B cell (primary cell): ENCODE data around the gene VIL1. TPM values are rescaled to one million over a fixed set of nuclear protein-coding genes. Genes with fewer than 3 reads are reported as not detected.

Experiments used
- ATAC-seq: fragments of 200-7000 bp; cut with Tn5 transposase; one replicate; pipeline ENCODE4 v1.10.0; 2021; ENCODE audit warnings: low read depth, mild to moderate bottlenecking, moderate number of reproducible peaks, moderate library complexity
- CTCF ChIA-PET: fragments of 350-600 bp; sonication (Branson Sonifier 250); formaldehyde crosslinking; loops from one replicate; lab custom pipeline; 2021; ENCODE audit warnings: antibody characterized with exemption, inconsistent platforms; lab: Charles Lee
- POLR2A ChIA-PET: fragments of 350-600 bp; sonication (Branson Sonifier 250); formaldehyde crosslinking; loops from one replicate; lab custom pipeline; 2021; ENCODE audit warnings: antibody characterized with exemption; lab: Charles Lee
- DNase-seq: peaks from one replicate; pipeline ENCODE4 v3.0.0; 2013
- H2AFZ ChIP-seq: 2 replicates; pipeline ENCODE4 v1.6.1; 2012; ENCODE audit warnings: mild to moderate bottlenecking, low read depth, low read length; ENCODE audit not compliant: insufficient read depth, poor library complexity, severe bottlenecking
- H3K27ac ChIP-seq, 2 donors: 1 replicate in 1 of 2; 2 replicates in 1 of 2; pipeline ENCODE4 v1.5.1; 2012 to 2013; ENCODE audit warnings: low read length in 2 of 2, mild to moderate bottlenecking in 2 of 2, moderate library complexity in 1 of 2
- H3K27me3 ChIP-seq, 4 experiments: fragments of 200-600 bp in 1 of 4; sonication (generic) in 1 of 4; replicated peaks in 1 of 4; 1 replicate in 2 of 4; 2 replicates in 2 of 4; pipeline versions ENCODE4 v1.6.1 to v1.7.0; 2013 to 2016; ENCODE audit warnings: low read length in 3 of 4, mild to moderate bottlenecking in 2 of 4, mixed read lengths in 1 of 4, moderate library complexity in 1 of 4; ENCODE audit not compliant: insufficient read depth in 4 of 4, control insufficient read depth in 3 of 4; ENCODE audit errors: control extremely low read depth in 1 of 4
- H3K36me3 ChIP-seq, 2 experiments: replicated peaks in 1 of 2; 1 replicate in 1 of 2; 2 replicates in 1 of 2; pipeline versions ENCODE4 v1.6.1 to v1.7.1; 2013; ENCODE audit warnings: low read length in 1 of 2; ENCODE audit not compliant: insufficient read depth in 2 of 2, control insufficient read depth in 1 of 2; ENCODE audit errors: control extremely low read depth in 1 of 2, extremely low read depth in 1 of 2
- H3K4me1 ChIP-seq, 2 donors: fragments of 200-600 bp in 1 of 2; sonication (generic) in 1 of 2; 1 replicate in 1 of 2; 2 replicates in 1 of 2; pipeline versions ENCODE4 v1.5.1 to v1.6.1; 2013 to 2017; ENCODE audit warnings: low read length in 2 of 2; ENCODE audit not compliant: control insufficient read depth in 2 of 2, insufficient read depth in 2 of 2
- H3K4me2 ChIP-seq: replicated peaks from 2 replicates; pipeline ENCODE3; 2012; ENCODE audit warnings: mild to moderate bottlenecking, low read depth, low read length; ENCODE audit not compliant: poor library complexity, severe bottlenecking
- H3K4me3 ChIP-seq, 5 experiments: fragments of 200-600 bp in 1 of 5; sonication (generic) in 1 of 5; 1 replicate in 3 of 5; 2 replicates in 2 of 5; pipeline versions ENCODE4 v1.5.1 to v1.7.0; 2011 to 2016; ENCODE audit warnings: low read length in 4 of 5, mild to moderate bottlenecking in 4 of 5, low read depth in 2 of 5, control low read depth in 1 of 5, moderate library complexity in 1 of 5; ENCODE audit not compliant: insufficient read depth in 1 of 5; ENCODE audit errors: control extremely low read depth in 1 of 5, extremely low read depth in 1 of 5
- H3K79me2 ChIP-seq: fragments of 200-600 bp; sonication (generic); one replicate; pipeline ENCODE4 v1.6.0; 2016; ENCODE audit warnings: low read length; ENCODE audit not compliant: control insufficient read depth, insufficient read depth
- H3K9ac ChIP-seq: fragments of 200-600 bp; sonication (generic); 2 replicates; pipeline ENCODE4 v1.6.1; 2017; ENCODE audit warnings: mild to moderate bottlenecking, low read length, moderate library complexity
- H3K9me3 ChIP-seq, 3 donors: one replicate each; pipeline versions ENCODE4 v1.6.1 to v1.7.1; 2013; ENCODE audit warnings: low read length in 2 of 3; ENCODE audit not compliant: control insufficient read depth in 2 of 3, insufficient read depth in 1 of 3; ENCODE audit errors: control extremely low read depth in 1 of 3
- H4K20me1 ChIP-seq: 2 replicates; pipeline ENCODE4 v1.6.0; 2012; ENCODE audit warnings: mild to moderate bottlenecking, low read length; ENCODE audit not compliant: insufficient read depth, control insufficient read depth, poor library complexity, severe bottlenecking
- H3K27ac Mint-ChIP-seq: one replicate; pipeline ENCODE4 v1.8.0; 2021; ENCODE audit warnings: mixed read lengths
- H3K27me3 Mint-ChIP-seq: one replicate; pipeline ENCODE4 v1.8.0; 2021; ENCODE audit warnings: mixed read lengths
- H3K4me1 Mint-ChIP-seq: one replicate; pipeline ENCODE4 v1.8.0; 2021; ENCODE audit warnings: mixed read lengths
- H3K4me3 Mint-ChIP-seq: one replicate; pipeline ENCODE4 v1.8.0; 2021; ENCODE audit warnings: mixed read lengths
- H3K9me3 Mint-ChIP-seq: one replicate; pipeline ENCODE4 v1.8.0; 2022; ENCODE audit warnings: mixed read lengths; ENCODE audit not compliant: insufficient read depth
- CTCF ChIP-seq: fragments of 200-600 bp; IDR thresholded peaks from one replicate; pipeline ENCODE4 v1.8.0; 2022; ENCODE audit warnings: antibody characterized with exemption, mild to moderate bottlenecking
- EZH2 ChIP-seq: IDR thresholded peaks from 2 replicates; pipeline ENCODE4 v1.6.1; 2012; ENCODE audit warnings: borderline replicate concordance, low read depth, mild to moderate bottlenecking, moderate library complexity, low read length; ENCODE audit not compliant: insufficient read depth, poor library complexity, severe bottlenecking
- WGBS: methylation state at CpG from one replicate; pipeline ENCODE4 v1.1.5; 2013; ENCODE audit warnings: missing lambda C conversion rate; ENCODE audit not compliant: insufficient coverage; 5-methylcytosine and 5-hydroxymethylcytosine counted together
- intact Hi-C: fragments of 100-400 bp; cut with micrococcal nuclease; formaldehyde crosslinking; loops from one replicate; pipeline ENCODE4 v1.10.0; 2022
- polyA plus RNA-seq: library from polyadenylated mRNA; depleted of rRNA; stranded (reverse); fragments of >200 nt; gene quantifications from 2 replicates; pipeline ENCODE4 v1.2.3, GENCODE V29; 2012
- total RNA-seq, 2 donors: library from RNA; stranded (reverse); fragments of 120-200 nt in 1 of 2; gene quantifications; 1 replicate in 1 of 2; 2 replicates in 1 of 2; pipeline versions ENCODE4 v1.2.3 to v1.2.4, GENCODE V29; 2013 to 2022

The VIL1 gene
- total and polyA plus RNA-seq, 2 donors (not counting 1 experiment from before 2014, with no cell fraction given) = not detected

GRCh38 chr2:218400167-218400929 lies 18.6 kb upstream of the VIL1 start:
- H3K9me3 ChIP-seq = peaks cover 0 to 19% (median 0%) of the 10 kb centered on the region in 3 donors
- H3K36me3 ChIP-seq = peaks cover 2 to 33% of the 10 kb centered on the region in 2 experiments
- H3K27ac ChIP-seq = peak overlapping the region; percentile 62 to 84
- Mint-ChIP-seq H3K9me3 (no peaks in the 10 kb centered on the region), H3K27me3 (no peaks in the 10 kb centered on the region), H3K27ac (peak overlapping the region; percentile 89), H3K4me1 (peaks cover 65% of the 10 kb centered on the region), H3K4me3 (peak overlapping the region; percentile 90)
- peaks cover 20% of the 10 kb centered on the region for H3K79me2 ChIP-seq
- H2AFZ ChIP-seq = peak overlapping the region; percentile 72
- peak overlapping the region; percentile 90 for H3K4me2 ChIP-seq
- H3K4me3 ChIP-seq = peak overlapping the region; percentile 57 to 90 (median 89)
- peak; percentile 59 for DNase-seq
- intact Hi-C loops = no loop called here
- H4K20me1 ChIP-seq = peaks cover 35% of the 10 kb centered on the region
- H3K4me1 ChIP-seq = peaks cover 48 to 69% of the 10 kb centered on the region in 2 donors
- TF ChIP-seq EZH2 = no peak
- TF ChIP-seq CTCF = no peak
- CTCF ChIA-PET = interaction anchor here (1.0 to 1.4 kb wide), 3 partner anchors 44 to 128 kb away, joined by 3 to 8 read pairs (median 6); partner anchors contain the start of gene CATIP
- peak overlapping the region; percentile 78 for H3K9ac ChIP-seq
- POLR2A ChIA-PET = interaction anchor here (0.6 to 1.5 kb wide), 12 partner anchors 20 to 492 kb away, joined by 3 to 6 read pairs (median 3); partner anchors contain the start of genes AAMP, CATIP and PNKD
- ATAC-seq = no peak
- under 1% methylated on average over 47 of the region's 63 CpGs for WGBS
- H3K27me3 ChIP-seq = no peaks in the 10 kb centered on the region
